ENCODE data around the gene DGUOK.
"Not testable (repeated sequence)": the region's sequence is repeated elsewhere in the genome, so short reads cannot be mapped to it uniquely, and the experiment has no call there.

Gene DGUOK

DNA sequence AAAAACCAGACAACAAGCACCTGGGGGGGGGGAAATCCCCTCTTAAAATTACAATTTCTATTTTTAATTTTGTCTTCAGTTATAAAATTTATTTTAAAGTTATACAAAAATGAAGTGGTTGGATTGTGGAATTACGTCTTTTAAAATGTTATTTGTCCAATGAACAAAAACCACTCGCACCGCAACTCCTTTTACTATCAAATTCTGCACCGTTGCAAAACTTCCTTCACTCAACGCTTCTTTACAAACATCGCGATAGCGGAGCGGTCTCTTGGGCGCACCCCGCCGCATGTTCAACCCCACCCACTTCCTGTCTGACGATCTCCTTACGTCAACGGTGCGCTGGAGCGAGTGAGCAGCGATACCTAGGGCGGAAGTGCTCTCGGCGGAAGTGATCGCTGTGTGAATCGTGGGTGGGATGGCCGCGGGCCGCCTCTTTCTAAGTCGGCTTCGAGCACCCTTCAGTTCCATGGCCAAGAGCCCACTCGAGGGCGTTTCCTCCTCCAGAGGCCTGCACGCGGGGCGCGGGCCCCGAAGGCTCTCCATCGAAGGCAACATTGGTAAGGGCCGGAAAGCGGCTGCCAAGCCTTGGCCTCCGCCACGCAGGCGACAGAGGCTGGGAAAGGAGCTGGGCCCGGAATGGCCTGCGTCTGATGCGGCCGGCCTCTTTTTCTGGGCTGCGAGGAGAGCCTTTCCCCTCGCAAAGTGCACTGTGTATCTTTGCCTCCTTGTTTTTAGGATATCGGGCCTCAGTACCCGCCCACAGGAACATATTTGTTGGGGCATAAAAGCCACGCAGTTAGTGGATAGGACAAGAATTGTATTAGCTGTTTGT, at the start of gene DGUOK:
TSS of gene DGUOK (plus strand) at position 388 of the 835 bp plus-strand sequence. CDS start at position 419, 31 bp downstream.
- DNase-seq: peak; percentile 100

DNA sequence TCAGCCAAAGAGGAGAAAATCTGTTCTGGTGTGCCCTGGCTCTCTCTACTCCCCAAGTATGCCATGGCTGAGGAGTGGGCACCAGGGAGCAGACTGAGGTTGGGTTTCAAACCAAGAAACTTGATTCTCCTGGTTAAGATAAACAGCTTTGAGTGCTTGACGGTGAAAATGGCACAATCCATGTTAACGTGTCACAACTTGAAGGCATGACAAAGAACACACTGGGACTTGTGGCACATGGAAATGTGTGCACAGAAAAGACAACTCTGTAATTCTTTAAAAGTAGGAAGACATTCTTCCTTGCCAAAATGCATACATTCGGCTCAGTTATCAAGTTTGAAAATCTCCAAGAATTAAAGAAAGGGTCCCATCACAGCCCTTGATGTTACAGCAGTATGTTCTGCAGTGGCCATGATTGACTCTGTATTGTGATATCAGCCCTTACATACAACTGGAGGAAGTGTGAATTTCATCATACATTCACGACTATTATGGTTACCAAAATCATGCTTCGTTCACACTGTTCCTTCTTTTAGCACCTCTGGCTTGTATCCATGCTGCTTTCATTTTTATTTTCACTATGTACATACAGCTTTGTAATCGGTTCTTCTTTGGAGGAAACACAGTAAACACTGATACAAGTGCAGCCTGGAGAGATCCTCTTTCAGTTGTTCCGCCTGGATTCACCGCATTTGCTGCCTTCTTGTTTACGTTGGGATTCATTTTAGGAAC, 49.4 kb upstream of the DGUOK start:
- peak; percentile 35 for DNase-seq

DNA sequence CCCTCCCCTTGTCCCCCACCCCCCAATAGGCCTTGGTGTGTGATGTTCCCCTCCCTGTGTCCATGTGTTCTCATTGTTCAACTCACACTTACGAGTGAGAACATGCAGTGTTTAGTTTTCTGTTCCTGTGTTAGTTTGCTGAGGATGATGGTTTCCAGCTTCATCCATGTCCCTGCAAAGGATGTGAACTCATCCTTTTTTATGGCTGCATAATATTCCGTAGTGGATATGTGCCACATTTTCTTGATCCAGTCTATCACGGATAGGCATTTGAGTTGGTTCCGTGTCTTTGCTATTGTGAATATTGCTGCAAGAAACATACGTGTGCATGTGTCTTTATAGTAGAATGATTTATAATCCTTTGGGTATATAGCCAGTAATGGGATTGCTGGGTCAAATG, 48.7 kb upstream of the DGUOK start:
- DNase-seq: not testable (repeated sequence)

DNA sequence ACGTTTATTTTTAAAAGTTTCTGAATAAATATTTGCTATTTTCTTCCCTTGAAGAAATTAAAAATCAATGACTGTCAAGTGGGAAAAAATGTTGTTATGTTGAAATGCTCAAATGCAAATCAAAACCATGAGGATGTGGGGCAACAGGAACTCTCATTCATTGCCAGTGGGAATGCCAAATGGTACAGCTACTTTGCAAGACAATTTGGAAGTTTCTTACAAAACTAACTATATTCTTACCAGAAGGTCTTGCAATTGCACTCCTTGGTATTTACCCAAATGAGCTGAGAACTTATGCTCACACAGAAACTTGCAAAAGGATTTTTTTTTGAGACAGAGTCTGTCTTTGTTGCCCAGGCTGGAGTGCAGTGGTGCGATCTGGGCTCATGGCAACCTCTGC, 41.3 kb upstream of the DGUOK start:
- DNase-seq: no peak

DNA sequence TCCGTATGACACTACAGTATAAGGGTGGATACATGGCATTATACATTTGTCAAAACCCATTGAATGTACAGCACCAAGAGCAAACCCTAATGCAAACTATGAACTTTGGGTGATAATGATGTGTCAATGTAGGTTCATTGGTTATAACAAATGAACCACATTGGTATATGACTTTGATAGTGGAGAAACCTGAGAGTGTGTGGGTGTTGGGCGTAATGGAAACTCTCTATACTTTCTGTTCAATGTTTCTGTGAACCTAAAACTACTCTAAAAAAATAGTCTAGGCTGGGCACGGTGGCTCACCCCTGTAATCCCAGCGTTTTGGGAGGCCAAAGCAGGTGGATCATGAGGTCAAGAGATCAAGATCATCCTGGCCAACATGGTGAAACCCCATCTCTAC, 40.3 kb upstream of the DGUOK start:
- DNase-seq: no peak

DNA sequence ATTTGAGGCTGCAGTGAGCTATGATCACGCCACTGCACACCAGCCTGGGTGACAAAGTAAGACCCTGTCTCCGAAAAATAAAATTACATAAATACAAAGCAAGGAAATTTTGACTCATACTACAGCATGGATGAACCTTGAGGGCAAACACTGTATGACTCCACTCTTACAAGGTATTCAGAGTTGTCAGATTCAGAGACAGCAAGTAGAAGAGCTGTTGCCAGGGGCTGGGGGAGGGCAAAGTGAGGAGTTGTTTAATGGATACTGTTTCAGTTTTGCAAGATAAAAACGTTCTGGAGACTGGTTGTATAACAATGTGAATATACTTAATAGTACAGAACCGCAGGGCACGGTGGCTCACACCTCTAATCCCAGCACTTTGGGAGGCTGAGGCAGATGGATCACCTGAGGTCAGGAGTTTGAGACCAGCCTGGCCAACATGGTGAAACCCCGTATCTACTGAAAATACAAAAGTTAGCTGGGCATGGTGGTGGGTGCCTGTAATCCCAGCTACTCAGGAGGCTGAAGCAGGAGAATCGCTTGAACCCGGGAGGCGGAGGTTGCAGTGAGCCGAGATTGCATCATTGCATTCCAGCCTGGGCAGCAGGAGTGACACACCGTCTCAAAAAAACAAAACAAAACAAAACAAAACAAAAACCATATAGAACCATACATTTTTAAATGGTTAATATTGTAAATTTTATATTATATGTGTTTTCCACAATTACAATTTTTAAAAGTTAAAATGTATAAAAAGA, 38.9 kb upstream of the DGUOK start:
- DNase-seq: not testable (repeated sequence)

DNA sequence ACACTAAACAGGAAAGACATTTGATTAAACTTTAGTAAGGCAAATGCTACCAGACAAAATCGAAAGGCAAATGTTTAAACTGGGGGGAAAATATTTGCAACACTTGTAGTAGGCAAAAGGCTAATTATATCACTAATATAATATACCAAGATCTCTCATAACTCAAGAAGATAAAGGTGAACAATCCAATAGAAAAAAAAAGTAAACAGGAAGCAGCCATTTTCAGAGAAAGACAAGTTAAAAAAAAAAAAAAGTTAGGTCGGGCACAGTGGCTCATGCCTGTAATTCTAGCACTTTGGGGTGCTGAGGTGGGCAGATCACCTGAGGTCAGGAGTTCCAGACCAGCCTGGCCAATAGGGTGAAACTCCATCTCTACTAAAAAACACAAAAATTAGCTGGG, 38.3 kb upstream of the DGUOK start:
- no peak for DNase-seq

DNA sequence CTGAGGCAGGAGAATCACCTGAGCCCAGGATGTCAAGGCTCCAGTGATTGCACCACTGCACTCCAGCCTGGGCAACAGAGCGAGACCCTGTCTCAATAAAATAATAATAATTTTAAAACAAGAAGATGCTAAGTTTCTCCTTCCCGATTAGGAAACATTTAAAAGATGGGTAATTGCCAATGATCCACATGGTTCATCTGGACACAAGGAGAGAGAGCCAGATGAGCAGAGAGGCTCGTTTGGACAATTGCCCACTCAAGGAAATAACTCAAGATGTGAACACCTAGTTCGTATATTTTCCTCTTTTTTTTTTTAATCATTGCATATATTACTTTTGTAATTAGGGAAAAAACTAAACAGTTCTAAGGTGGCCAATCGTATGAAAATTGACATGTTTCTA, 37.5 kb upstream of the DGUOK start:
- DNase-seq: no peak

DNA sequence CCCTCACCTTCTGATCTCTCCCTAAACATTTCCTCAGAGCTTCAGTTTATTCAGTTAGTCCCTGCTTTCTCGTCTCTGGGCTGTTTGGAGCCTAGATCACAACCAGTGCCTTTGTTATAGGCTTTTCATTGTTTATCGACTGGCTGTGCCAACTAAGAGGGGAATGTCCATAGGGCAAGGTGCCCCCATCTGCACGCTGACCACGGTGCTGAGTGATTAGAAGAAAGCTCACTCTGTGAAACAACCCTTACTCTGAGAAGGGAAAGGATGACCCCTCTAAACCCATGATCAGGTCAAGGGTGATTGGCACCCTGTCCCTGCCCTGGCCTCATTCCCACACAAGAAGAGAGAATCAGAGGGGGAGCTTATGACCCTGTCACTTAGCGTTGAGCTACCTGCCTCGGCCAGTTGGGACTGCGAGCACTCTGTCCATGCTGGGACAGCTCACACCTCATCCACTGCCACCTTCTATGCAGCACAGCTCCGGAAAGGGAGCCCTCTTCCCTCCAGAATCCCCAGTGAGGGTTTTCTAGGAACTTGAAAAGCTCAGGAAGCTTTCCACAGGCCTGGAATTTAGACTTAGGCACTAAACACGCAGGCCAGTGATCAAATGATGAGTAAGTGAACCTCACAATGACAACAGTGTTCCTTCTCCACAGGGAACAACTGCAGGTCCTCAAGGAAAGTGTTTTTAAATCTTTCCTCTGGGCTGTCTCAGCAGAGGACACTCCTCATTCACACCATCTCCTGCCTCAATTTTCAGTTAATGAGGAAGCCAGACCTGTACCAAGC, 36.2 kb upstream of the DGUOK start:
- no peak for DNase-seq

DNA sequence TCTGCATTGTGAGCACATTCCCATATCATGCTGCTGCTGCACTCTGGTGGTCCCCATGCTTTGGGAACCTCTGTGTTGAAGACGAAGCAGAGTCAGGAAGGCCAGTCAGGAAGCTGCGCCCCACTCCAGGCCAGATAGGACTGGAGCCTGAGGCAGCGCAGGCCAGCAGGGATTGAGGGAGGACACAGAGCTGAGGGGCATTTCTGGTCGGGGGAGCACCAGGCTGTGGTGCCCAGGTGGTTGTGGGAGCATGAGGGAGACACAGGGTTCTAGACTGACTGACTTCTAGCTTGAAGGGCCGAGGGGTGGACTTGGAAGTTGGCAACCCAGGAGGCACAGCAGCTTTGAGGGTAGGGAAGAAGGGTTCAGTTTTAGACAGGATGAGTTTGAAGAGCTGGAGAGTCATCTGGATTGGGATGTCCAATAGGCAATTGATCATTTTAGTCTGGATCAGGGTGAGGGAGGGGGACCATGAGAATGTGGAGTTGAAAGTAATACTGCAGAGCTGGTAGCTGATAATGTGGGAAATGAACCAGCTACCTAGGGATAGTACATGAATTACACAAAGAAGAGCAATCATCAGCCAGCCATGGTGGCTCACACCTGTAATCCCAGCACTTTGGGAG, 35.3 kb upstream of the DGUOK start:
- no peak for DNase-seq

DNA sequence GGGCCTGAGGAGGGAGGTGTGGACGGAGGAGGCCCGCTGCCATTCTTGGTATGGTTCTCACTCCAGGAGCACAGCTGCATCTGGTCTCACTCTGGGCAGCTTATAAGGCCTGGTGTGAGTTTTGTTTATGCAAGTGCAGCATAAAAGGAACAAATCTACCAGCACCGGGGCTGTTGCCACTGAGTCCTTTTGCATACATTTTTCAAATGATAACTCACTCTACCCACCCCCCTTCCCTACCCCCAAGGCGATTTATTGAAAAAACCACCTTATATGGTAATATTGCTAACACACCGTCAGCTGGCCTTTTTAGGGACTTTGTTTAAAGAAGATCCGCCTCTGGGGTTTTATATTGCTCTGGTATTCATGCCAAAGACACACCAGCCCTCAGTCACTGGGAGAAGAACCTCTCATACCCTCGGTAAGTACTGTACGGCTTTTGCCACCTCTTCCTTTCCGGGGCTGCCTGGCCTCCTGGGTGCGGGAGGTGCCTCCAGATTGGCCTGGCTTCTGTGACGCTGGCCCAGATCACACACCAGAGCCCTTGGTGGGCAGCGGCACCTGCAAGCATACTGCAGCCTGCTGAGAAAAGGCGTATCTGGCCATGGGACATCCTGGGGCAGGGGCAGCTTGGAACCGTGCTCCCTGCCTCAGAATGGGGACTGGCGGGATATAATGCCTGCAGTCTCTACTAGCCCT, 33.9 kb upstream of the DGUOK start, which contains the start of gene ACTG2:
TSS of gene ACTG2 (plus strand) at position 378 of the 699 bp plus-strand sequence. CDS start 8,304 bp downstream, outside the sequence.
- DNase-seq: no peak

DNA sequence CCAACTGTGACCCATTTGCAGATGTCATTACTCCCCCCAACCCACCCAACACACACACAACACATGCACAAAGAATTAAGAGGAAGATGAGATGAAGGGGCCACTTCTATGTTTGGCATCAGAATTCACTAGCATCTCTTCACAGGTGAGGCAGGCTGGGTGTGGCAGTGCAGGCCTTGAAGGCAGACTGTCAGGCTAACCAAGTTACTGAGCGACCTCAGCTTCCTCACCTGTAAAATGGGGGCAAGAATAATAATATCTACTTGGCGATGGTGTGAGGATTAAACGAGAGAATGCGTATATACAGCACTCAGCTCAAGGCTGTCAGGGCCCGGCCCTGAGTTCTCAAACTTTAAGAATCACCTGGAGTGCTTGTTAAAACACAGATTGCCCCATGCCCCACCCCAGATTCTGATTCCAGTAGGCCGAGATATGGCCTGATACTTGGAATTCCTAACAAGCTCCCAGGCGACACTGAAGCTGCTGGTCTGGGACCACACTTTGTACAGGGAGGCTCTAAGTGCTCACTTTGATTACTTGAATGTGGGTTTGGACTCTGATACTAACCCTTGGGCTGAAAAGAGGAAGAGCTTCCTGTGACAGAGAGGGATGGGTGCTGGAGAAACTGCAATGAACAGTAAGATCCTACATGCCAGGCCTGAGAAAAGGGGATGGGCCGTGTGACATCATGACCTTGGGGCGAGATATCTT, 32.8 kb upstream of the DGUOK start:
- no peak for DNase-seq

DNA sequence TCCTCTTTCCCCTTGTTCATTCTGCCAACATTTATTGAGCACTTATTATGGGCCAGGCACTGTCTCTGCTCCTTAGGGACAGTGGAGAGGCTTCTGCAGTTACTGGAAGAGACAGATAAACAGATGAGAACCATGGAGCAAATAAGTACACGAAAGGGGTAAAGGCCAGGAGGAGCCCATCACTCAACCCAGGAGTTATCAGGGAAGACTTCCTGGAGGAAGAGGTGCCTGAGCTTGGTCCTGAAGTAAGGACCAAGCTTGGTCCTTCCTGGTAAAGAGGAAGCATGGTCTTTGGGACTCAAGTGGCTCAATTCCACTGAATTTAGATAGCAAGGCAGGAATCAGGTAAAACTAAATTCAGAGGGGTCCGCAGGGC, 32.2 kb upstream of the DGUOK start:
- DNase-seq: no peak

DNA sequence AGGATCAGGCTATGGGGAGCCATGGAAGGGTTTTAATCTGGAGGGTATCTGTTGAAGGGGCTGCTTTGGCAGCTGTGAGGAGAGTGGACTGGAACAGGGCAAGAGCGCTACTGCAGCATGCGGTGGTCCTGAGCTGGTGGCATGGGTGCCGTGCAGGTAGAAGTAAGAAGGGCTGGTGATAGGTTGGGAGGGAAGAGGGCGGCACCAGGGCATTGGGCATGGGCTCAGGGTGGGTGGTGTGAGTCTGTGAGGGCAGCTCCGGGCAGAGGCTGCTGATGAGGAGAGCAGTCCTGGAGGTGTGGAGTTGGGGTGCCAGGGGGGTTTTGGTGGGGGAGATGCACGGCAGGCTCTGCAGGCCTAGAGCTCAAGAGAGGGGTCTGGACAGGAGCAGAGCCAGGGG, 31.8 kb upstream of the DGUOK start:
- no peak for DNase-seq

DNA sequence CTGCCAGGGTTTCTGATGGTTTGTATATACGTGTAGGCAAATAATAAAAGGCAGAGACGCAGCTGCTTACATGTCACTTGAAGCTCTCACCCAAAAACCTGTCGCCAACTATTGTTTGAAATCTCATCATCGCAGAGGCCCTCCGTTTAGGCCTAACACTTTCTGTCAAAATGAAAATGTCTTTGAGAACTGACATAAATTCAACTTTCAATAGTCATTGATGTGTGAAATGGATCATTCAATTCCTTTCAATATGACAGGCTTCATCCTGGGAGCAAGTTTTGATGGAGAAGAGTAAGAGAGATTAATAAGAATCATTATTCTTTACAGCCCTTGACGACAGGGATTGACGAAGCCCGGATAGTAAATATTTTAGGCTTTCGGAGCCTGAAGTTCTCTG, 31.2 kb upstream of the DGUOK start:
- DNase-seq: no peak

DNA sequence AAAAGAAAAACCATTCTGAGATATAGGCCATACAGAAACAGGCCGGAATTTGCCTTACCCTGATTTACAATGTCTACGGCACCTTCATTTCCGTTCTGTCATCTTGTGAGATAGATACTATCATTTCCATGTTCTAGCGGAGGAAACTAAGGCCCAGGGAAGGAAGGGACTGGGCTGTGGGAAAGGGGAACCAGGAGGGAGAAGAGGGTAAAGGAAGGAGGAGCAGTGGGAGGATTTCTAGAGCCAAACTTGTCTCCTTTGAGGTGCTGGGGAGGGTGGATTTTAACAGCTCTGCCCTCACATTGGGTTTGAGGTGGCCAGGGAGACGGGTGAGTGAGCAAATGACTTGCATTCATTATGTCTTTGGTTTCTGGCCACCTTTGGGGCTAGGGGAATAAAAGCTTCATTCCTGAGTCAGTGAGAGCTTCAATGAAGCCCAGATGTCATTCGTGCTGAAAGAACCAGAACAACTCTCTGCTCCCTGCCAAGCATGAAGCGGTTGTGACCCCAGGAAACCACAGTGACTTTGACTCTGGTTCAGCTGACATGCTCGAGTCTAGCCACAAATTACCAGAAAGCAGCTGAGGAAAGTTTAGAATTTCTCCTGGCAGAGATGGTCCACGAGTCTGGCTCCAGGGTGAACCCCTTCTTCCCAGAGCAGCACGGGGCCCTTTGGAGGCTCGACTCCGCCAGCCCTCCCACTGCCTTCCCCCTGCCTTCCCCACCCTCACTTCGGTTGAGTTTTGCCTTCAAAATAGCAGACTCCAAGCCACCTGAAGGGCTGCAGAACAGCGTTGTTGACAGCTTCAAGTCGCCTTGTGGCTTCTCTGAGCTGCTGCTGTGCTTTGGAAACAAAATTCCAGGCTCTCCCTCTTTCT, 30.1 kb upstream of the DGUOK start:
- DNase-seq: peak; percentile 20

DNA sequence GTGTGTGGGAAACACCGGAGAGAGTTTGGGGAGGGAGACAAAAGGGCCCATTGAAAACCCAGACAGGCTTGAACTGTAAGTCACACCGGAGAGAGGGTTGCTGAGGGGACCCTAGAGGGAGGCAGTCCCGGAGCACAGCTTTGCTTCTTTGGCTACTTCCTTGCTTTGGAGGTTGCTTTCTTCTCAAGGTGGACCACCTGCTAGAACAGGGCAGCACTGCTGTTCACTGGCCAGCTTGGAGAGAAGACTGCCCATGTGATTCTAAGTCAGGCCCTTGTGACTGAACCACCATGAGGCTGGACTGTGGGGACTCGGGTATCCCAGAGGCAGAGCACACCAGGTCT, 29.5 kb upstream of the DGUOK start:
- no peak for DNase-seq

DNA sequence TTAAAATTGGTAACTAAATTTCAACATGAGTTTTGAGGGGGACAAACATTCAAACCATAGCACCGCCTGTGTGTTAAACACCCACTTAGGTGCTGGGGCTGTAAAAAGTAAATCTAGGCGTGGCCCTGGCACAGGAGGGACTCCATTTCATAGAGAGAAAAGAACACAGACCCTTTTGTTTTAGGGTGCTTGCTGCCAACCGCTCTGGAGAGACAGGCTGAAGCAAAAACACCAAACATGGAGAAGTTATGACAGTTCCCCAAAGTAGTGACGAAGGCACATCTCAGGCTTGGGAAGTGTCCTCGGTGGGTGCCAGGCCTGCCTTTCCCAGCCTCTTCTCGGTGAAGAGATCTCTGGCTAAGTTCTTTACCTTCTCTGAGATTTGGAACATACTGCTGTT, 28.7 kb upstream of the DGUOK start:
- no peak for DNase-seq

DNA sequence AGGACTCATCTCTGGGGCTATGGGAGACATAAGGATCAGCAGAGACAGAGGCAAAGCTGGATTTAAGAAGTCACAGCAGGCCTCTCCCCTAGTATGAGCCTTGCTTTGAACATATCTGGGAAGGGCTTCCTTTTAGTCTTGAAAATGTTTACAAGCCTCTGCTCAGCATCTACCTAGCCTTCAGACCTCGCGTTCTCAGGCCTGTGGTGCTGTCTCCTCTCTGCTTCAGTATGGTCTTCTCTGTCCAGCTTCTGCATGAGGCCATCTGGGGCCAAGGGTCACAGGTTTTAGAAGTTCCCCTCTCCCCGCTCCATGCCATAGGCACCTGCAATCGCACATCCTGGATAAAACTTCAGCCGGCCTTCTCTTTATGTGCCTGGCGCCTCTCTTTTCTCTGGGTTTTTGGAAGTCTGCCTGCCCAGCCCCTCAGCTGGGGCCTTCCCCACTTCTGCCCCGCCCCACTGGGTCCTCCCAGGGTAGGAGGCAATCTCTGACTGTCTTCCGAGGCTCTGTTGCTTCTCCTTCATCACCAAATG, 26.8 kb upstream of the DGUOK start:
- no peak for DNase-seq

DNA sequence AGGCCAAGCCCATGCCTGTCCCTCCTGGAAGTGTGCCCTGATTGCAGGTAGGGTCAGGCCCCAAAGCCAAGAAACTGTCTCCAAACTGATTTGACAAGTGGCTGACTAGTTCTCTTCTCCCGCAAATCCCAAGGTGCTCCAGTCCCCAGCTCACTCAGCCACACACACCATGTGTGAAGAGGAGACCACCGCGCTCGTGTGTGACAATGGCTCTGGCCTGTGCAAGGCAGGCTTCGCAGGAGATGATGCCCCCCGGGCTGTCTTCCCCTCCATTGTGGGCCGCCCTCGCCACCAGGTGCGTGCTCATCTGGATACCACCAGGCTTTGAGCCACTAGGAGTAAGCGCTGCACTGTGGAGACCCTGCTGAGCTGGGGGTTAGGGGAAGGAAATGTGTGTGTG, 25.5 kb upstream of the DGUOK start:
- no peak for DNase-seq

Data from hematopoietic multipotent progenitor cell treated with erythropoietin and hydrocortisone succinate and interleukin-3 and kit ligand, for 6 days (in vitro differentiated cells).